ENCODE measurements around the gene XRCC4. TPM values are rescaled to one million over a fixed set of nuclear protein-coding genes. Genes with fewer than 3 reads are reported as not detected.
"Not testable (repeated sequence)": the region's sequence is repeated elsewhere in the genome, so short reads cannot be mapped to it uniquely, and the experiment has no call there.

XRCC4 gene
- total RNA-seq, 1 donor from 2014 or later = 5.7 TPM

DNA sequence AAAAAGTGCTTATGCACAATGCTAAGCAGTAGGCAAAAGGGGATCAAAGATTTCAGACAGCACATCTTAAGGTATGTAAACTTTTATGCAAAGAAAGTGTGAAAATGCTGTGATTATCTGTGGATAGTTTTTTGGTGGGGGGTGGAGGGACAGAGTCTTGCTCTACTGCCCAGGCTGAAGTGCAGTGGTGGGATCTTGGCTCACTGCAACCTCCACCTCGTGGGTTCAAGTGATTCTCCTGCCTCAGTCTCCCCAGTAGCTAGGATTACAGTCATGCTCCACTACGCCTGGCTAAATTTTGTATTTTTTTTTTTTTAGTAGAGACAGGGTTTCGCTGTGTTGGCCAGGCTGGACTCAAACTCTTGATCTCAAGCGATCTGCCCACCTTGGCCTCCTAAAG lies 10.0 kb upstream of the XRCC4 start:
- ATAC-seq; intact Hi-C loops (cut with micrococcal nuclease); DNase-seq: not testable (repeated sequence)

GRCh38 chr5:83069096-83069799 lies 8.1 kb upstream of the XRCC4 start:
- ATAC-seq (no peak), DNase-seq (no peak)

GRCh38 chr5:83071286-83072051 lies 5.9 kb upstream of the XRCC4 start:
- intact Hi-C loops (cut with micrococcal nuclease) = no loop called here
- no peak for ATAC-seq
- DNase-seq = no peak

More at GRCh38 chr5:83069096-83069799, 8.1 kb upstream of the XRCC4 start:
- intact Hi-C loops (cut with micrococcal nuclease) = no loop called here

DNA sequence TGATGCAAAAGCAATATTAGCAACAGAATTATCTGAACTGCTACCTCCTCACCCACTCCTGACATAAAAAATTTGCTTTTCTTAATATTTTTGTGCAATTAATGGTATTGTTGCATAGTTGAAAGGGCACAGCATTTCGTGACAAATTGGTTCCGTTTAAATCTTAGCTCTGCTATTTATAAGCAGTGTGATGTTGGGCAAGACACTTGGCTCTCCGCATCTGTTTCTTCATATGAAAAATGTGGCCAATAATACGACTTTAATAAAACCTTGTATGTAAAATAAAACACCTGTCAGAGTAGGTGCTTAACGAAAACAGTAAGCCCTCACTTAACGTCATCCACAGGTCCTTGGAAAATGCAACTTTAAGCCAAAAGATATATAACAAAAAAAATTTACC lies 4.4 kb upstream of the XRCC4 start:
- no peak for DNase-seq
- no peak for ATAC-seq

DNA sequence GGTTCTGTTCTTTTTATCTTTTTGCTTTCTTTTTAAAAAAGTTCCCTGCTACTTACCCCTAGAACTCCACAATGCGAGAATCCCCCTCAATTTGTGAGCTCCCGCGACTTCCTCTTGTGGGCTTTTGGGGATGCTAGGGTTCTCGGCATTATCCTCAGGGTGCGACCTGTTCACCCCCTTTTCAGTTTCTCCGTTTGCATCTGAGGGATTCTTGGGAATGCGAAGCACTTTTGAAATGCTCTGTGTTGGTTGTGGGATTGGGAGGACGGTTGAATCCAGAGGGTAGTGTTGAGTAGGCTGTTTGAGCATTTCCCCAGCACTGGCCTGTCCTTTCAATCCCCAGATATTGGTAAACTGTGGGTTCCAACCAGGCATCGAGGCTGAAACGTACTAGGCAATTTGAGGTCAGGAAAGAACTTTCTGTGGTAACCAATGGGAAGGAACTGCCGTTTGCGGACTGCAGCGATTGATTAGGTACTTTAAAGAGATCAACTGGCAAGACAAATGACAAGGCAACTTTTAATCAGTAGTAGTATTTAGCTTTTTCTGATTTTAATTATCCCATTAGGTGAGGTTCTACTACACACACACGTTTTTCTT lies 415 bp downstream of the XRCC4 start:
- DNase-seq (no peak), ATAC-seq (peak; percentile 7)
- intact Hi-C loops (cut with micrococcal nuclease) = no loop called here

More for the DNA sequence above, 4.4 kb upstream of the XRCC4 start:
- intact Hi-C loops (cut with micrococcal nuclease) = no loop called here

DNA sequence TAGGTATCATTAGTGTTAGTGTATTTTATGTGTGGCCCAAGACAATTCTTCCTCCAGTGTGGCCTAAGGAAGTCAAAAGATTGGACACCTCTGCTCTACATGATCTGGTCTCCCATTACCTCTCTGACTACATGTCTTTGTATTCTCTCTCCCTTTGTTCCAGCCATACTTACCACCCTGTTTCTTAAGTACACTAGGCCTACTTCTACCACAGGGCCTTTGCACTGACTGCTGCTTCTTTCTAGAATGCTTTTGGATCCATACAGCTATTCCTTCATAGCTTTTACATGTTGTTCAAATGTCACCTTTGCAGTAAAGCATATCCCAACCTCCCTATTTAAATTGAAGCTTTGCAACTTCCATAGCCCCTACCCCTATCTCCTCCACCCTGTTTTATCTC lies 5.4 kb downstream of the XRCC4 start:
- DNase-seq (no peak), ATAC-seq (no peak)
- intact Hi-C loops (cut with micrococcal nuclease) = no loop called here

DNA sequence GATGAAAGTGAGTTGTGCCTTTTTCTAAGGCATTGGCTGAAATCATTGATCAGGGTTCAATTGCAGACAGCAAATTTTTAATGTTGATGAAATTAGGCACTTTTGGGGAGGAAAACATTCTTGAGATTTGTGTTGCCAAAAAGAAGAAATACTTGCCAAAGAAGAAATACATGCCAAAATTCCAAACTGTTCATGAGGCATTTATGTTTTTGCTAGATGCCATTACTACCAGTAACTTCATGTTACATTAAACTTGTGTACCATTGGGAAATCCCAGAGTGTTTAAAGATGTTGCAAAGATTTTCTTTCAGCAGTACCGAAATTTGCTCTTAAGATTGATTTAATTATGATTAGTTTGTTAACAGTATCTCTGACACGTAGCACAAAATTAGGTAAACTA lies 7.0 kb downstream of the XRCC4 start:
- ATAC-seq = no peak

DNA sequence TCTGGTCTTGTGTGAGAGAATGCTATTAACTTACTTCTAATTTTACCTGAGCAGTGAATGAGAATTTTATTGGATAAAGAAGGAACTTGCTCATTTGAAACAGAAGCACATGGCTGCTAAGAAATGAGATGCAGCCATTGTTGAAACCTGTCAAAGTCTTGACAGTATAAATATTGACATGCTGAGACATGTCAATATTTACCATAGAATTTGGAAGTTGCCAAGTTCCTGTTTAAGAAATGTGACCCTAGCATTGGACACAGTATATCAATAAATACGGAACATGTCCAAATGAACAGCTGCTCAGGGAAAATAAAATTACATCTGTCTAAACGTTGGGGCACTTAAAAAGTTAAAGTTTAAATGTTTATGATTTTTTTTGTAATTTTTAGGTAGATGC lies 7.8 kb downstream of the XRCC4 start:
- ATAC-seq = no peak
- no peak for DNase-seq
- intact Hi-C loops (cut with micrococcal nuclease) = no loop called here

More for the DNA sequence above, 7.0 kb downstream of the XRCC4 start:
- no peak for DNase-seq
- intact Hi-C loops (cut with micrococcal nuclease) = no loop called here

GRCh38 chr5:83090169-83090568 lies 12.8 kb downstream of the XRCC4 start:
- ATAC-seq = no peak
- intact Hi-C loops (cut with micrococcal nuclease) = no loop called here

GRCh38 chr5:83092619-83093018 lies 15.3 kb downstream of the XRCC4 start:
- intact Hi-C loops (cut with micrococcal nuclease) = no loop called here
- ATAC-seq = no peak
- no peak for DNase-seq

More at GRCh38 chr5:83090169-83090568, 12.8 kb downstream of the XRCC4 start:
- DNase-seq = no peak

- intact Hi-C loops (cut with micrococcal nuclease) = no loop called here
- no peak for DNase-seq
- ATAC-seq = no peak
Measured at GRCh38 chr5:83093692-83094091, 16.3 kb downstream of the XRCC4 start.

GRCh38 chr5:83095163-83095956 lies 18.0 kb downstream of the XRCC4 start:
- intact Hi-C loops (cut with micrococcal nuclease) = no loop called here
- DNase-seq (no peak), ATAC-seq (no peak)

DNA sequence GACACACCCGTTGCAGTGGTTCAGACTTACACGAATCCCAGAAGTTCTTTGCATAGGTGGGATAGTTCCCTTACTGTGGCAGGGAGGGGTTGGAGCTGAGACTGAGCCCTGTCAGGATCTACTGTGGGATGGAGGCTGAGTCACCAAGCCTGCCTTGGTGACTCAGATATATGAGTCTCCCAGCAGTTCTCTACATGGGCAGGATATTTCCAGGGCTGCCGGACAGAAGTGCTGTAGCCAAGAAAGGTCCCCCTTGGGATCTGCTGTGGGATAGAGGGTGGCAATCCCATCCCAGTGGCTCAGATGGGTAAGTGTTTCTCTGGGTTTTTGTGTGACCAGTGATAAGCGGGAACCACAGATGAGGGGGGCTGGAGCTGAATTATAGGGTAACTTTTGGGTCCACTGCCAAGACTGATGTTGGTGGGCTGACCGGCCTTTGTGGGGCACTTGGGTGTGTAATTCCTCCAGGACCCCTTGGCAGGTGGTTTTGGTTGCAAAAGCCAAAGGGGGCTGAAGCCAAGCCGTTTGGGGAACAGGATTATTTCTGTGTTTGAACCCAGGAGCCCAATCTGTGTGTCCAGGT lies 18.7 kb downstream of the XRCC4 start:
- ATAC-seq (no peak), DNase-seq (no peak)
- intact Hi-C loops (cut with micrococcal nuclease) = no loop called here

DNA sequence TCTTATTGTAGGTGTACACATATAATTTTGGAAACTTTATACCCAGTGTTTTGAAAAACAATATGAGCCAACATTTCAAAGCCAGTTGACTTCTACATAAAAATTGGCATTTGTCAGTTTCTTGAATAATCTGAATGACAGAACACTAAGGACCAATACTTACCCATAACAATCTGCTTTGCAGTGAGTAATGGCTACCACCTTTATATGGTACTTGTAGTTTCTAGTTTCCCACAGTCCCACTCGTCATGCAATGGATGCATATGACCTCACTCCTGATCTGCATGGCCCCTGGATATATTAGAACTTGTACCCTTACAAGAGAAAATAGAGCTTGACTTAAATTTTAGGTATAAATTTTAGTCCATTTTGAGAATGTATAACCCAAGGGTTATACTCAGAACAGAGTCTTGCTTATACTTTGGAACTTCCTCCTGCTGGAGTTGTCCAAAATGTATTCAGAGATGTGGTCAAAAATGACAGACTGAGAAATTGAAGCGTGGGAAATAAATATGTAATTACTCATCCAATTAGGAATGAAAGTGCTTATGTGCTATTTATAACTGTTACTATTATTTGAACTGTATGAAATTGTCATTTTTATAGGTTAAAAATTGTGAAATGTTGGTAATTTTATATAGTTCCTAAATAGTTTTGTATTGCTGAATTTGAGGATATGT lies 19.5 kb downstream of the XRCC4 start:
- DNase-seq (no peak), ATAC-seq (peak; percentile 10)
- intact Hi-C loops (cut with micrococcal nuclease) = no loop called here

GRCh38 chr5:83097689-83098231 lies 20.4 kb downstream of the XRCC4 start:
- no peak for DNase-seq
- intact Hi-C loops (cut with micrococcal nuclease) = no loop called here
- ATAC-seq = peak; percentile 86

GRCh38 chr5:83099001-83099400 lies 21.7 kb downstream of the XRCC4 start:
- peak; percentile 5 for ATAC-seq
- intact Hi-C loops (cut with micrococcal nuclease) = no loop called here

GRCh38 chr5:83099445-83099844 lies 22.1 kb downstream of the XRCC4 start:
- intact Hi-C loops (cut with micrococcal nuclease) = no loop called here
- ATAC-seq = peak; percentile 19
- DNase-seq = no peak

More at GRCh38 chr5:83099001-83099400, 21.7 kb downstream of the XRCC4 start:
- DNase-seq = no peak

GRCh38 chr5:83101514-83101913 lies 24.2 kb downstream of the XRCC4 start:
- no peak for DNase-seq
- intact Hi-C loops (cut with micrococcal nuclease) = no loop called here
- ATAC-seq = peak; percentile 40

Data from left ventricle myocardium superior (tissue), 1 donor.